Lower lobe of right lung (tissue), 2 donors: ENCODE measurements around the gene COL5A1. TPM values are rescaled to one million over a fixed set of nuclear protein-coding genes. Genes with fewer than 3 reads are reported as not detected.

Source experiments
- ATAC-seq, 2 donors: fragments of 200-7000 bp; cut with Tn5 transposase; one replicate each; pipeline ENCODE4 v1.9.1; 2020 to 2022; ENCODE audit warnings: mild to moderate bottlenecking in 2 of 2, moderate library complexity in 2 of 2
- DNase-seq: peaks from one replicate; pipeline ENCODE4 v3.0.0-alpha.2; 2020
- H3K27ac ChIP-seq: fragments of 200-600 bp; one replicate; pipeline ENCODE4 v1.8.0; 2022
- H3K27me3 ChIP-seq: fragments of 200-600 bp; one replicate; pipeline ENCODE4 v1.8.0; 2022; ENCODE audit warnings: low read depth
- H3K36me3 ChIP-seq: fragments of 200-600 bp; one replicate; pipeline ENCODE4 v1.8.0; 2022; ENCODE audit warnings: mild to moderate bottlenecking
- H3K4me1 ChIP-seq: fragments of 200-600 bp; one replicate; pipeline ENCODE4 v1.8.0; 2022
- H3K4me3 ChIP-seq: fragments of 200-600 bp; one replicate; pipeline ENCODE4 v1.8.0; 2022; ENCODE audit warnings: mild to moderate bottlenecking
- H3K9me3 ChIP-seq: fragments of 200-600 bp; one replicate; pipeline ENCODE4 v1.8.0; 2022
- intact Hi-C: fragments of 100-400 bp; cut with DNase I; formaldehyde crosslinking; loops from one replicate; pipeline ENCODE4 v1.11.0; 2022
- total RNA-seq: library from RNA; stranded (reverse); fragmentation: NEBNext Ultra II Directional; extraction: Animal tissue kit (Norgen Biotek cat#: 25700); gene quantifications from one replicate; pipeline ENCODE4 v1.2.1, GENCODE V29; 2021
- TF ChIP-seq, protein P1 (sequence below): fragments of 200-600 bp; IDR thresholded peaks from one replicate; pipeline ENCODE4 v1.8.0; 2022; ENCODE audit warnings: antibody characterized with exemption, mild to moderate bottlenecking
- donor health status: DM: no; HTN: yes; CAD: no; lungs with severe emphysema.

The COL5A1 gene
- total RNA-seq, 1 donor from 2014 or later = 29.0 TPM

GRCh38 chr9:134800791-134801339, 159.3 kb downstream of the COL5A1 start:
- Histone ChIP-seq H3K27me3 (no peaks in the 10 kb centered on the region), H3K36me3 (peaks cover 9% of the 10 kb centered on the region), H3K4me1 (no peaks in the 10 kb centered on the region), H3K27ac (no peak overlapping the region), H3K4me3 (no peak overlapping the region), H3K9me3 (no peaks in the 10 kb centered on the region)
- TF ChIP-seq, protein P1, sequence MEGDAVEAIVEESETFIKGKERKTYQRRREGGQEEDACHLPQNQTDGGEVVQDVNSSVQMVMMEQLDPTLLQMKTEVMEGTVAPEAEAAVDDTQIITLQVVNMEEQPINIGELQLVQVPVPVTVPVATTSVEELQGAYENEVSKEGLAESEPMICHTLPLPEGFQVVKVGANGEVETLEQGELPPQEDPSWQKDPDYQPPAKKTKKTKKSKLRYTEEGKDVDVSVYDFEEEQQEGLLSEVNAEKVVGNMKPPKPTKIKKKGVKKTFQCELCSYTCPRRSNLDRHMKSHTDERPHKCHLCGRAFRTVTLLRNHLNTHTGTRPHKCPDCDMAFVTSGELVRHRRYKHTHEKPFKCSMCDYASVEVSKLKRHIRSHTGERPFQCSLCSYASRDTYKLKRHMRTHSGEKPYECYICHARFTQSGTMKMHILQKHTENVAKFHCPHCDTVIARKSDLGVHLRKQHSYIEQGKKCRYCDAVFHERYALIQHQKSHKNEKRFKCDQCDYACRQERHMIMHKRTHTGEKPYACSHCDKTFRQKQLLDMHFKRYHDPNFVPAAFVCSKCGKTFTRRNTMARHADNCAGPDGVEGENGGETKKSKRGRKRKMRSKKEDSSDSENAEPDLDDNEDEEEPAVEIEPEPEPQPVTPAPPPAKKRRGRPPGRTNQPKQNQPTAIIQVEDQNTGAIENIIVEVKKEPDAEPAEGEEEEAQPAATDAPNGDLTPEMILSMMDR = no peak
- no peak for DNase-seq
- no peak for ATAC-seq
- intact Hi-C loops = no loop called here

DNA sequence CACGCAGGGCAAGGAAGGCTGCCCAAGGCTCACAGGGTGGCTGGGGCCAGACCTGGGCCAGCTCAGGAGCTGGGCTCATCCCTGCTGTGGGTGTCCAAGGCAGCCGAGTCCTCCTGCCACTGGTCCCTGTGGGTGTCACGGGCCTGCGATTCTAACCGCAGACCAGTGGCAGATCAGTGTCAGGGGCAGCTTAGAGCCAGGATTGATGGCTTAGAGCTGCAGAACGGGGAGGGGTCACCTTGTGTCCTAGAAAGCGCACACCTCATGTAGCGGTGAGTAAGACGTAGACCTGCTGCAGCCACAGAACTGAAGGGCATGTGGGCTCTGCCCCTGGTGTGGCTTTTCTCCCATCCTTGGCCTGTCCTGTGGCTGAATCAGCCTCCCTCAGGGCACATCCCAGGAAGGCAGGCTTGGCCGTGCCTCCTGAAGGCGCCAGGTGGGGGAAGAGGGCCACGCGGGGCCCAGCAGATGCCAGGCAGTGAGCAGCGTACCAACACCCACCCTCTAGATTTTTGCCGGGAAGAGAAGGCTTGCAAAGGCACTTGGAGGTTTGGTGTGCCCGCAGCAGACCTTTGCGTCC, 160.7 kb downstream of the COL5A1 start:
- no peaks in the 10 kb centered on the region for H3K9me3 ChIP-seq
- H3K36me3 ChIP-seq = peaks cover 9% of the 10 kb centered on the region
- TF ChIP-seq, protein P1 = no peak

GRCh38 chr9:134804871-134805270, 163.3 kb downstream of the COL5A1 start:
- no peak for DNase-seq
- Histone ChIP-seq H3K27me3 (no peaks in the 10 kb centered on the region), H3K4me3 (no peak overlapping the region), H3K4me1 (no peaks in the 10 kb centered on the region), H3K9me3 (no peaks in the 10 kb centered on the region), H3K36me3 (peaks cover 9% of the 10 kb centered on the region), H3K27ac (no peak overlapping the region)
- intact Hi-C loops = no loop called here
- no peak for ATAC-seq
- TF ChIP-seq, protein P1 = no peak

More for the DNA sequence above, 160.7 kb downstream of the COL5A1 start:
- Histone ChIP-seq H3K27me3 (no peaks in the 10 kb centered on the region), H3K4me3 (no peak overlapping the region), H3K27ac (no peak overlapping the region), H3K4me1 (no peaks in the 10 kb centered on the region)
- intact Hi-C loops = no loop called here
- no peak for DNase-seq
- ATAC-seq = no peak

GRCh38 chr9:134807716-134808446, 166.3 kb downstream of the COL5A1 start:
- no peaks in the 10 kb centered on the region for H3K9me3 ChIP-seq
- TF ChIP-seq, protein P1 = no peak
- no peaks in the 10 kb centered on the region for H3K27me3 ChIP-seq
- intact Hi-C loops = no loop called here
- H3K4me3 ChIP-seq = no peak overlapping the region
- peak in 1 of 2 donors; percentile 43 for ATAC-seq
- no peaks in the 10 kb centered on the region for H3K4me1 ChIP-seq
- no peak overlapping the region for H3K27ac ChIP-seq
- no peak for DNase-seq
- peaks cover 9% of the 10 kb centered on the region for H3K36me3 ChIP-seq

DNA sequence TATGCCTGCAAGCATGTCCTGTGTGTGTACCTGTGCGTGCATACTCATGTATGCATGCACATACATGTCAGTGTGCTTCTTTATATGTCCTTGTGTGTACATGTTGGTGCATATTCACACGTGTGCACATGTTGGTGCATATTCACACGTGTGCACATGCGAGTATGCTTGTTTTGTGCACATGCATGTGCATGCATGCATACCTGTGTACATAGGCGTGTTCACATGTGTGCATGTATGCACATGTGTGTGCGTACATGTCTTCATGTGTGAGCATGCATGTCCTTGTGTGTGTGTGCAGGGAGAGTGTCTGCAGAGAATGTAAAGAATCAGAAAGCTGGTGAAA, 166.8 kb downstream of the COL5A1 start:
- intact Hi-C loops = no loop called here
- peaks cover 9% of the 10 kb centered on the region for H3K36me3 ChIP-seq
- ATAC-seq (no peak), DNase-seq (no peak)
- no peak overlapping the region for H3K27ac ChIP-seq
- no peaks in the 10 kb centered on the region for H3K4me1 ChIP-seq
- TF ChIP-seq, protein P1 = no peak
- no peaks in the 10 kb centered on the region for H3K27me3 ChIP-seq
- H3K9me3 ChIP-seq = no peaks in the 10 kb centered on the region
- no peak overlapping the region for H3K4me3 ChIP-seq
